Breast epithelium (tissue), 3 donors: ENCODE measurements around the gene TPST1.

ENCODE experiments used
- POLR2AphosphoS5 ChIP-seq, 3 donors: sonication (generic); formaldehyde crosslinking; IDR thresholded peaks; one replicate each; pipeline ENCODE4 v1.6.1; 2017; ENCODE audit warnings: antibody characterized with exemption in 3 of 3
- TF ChIP-seq, protein P1 (sequence below), 3 donors: fragments of 450-650 bp; IDR thresholded peaks; one replicate each; pipeline ENCODE4 v1.5.1; 2016 to 2017; ENCODE audit warnings: antibody characterized with exemption in 3 of 3, mild to moderate bottlenecking in 3 of 3, moderate library complexity in 3 of 3

DNA sequence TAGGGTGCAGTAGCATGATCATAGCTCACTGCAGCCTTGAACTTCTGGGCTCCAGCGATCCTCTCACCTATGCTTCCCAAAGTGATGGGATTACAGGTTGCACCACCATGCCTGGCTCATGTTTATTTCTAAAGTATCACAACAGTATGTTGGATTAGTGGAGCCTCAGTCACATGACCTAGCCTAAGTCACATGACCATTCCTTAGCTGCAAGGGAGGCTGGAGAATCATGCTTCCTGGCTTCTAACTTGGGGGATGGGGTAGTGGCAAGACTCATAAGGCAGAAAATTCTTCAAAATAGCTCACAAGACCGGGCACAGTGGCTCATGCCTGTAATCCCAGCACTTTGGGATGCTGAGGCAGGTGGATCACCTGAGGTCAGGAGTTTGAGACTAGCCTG lies 26.9 kb upstream of the TPST1 start:
- TF ChIP-seq, protein P1, sequence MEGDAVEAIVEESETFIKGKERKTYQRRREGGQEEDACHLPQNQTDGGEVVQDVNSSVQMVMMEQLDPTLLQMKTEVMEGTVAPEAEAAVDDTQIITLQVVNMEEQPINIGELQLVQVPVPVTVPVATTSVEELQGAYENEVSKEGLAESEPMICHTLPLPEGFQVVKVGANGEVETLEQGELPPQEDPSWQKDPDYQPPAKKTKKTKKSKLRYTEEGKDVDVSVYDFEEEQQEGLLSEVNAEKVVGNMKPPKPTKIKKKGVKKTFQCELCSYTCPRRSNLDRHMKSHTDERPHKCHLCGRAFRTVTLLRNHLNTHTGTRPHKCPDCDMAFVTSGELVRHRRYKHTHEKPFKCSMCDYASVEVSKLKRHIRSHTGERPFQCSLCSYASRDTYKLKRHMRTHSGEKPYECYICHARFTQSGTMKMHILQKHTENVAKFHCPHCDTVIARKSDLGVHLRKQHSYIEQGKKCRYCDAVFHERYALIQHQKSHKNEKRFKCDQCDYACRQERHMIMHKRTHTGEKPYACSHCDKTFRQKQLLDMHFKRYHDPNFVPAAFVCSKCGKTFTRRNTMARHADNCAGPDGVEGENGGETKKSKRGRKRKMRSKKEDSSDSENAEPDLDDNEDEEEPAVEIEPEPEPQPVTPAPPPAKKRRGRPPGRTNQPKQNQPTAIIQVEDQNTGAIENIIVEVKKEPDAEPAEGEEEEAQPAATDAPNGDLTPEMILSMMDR (IDR thresholded peaks at IDR 0.05), result no peak
- no peak for TF ChIP-seq POLR2AphosphoS5 (IDR thresholded peaks at IDR 0.05)
